Measurements from ENCODE around the gene PLXNB1. TPM values are rescaled to one million over a fixed set of nuclear protein-coding genes. Genes with fewer than 3 reads are reported as not detected.

Gene PLXNB1
- total and polyA plus RNA-seq, 2 of the 13 experiments (the other 11 are each of a cell fraction or from before 2014, with no cell fraction given): 86.0 to 143 TPM

GRCh38 chr3:48431224-48432029 lies 1.5 kb upstream of the PLXNB1 start (continued):
- TF ChIP-seq ZNF513 (CRISPR knock-in tag; conservative IDR thresholded peaks at IDR 0.05) (no peak), ZNF768 (CRISPR knock-in tag; IDR thresholded peaks at IDR 0.05) (0 out of 2 replicates have a peak, but pooled peaks have one; percentile 11), PHB2 (IDR thresholded peaks at IDR 0.05; ENCODE audit: partially characterized antibody) (no peak), SSRP1 (CRISPR knock-in tag; IDR thresholded peaks at IDR 0.05) (no peak; the same call in 1 of the 2 replicates), DNMT1 (CRISPR knock-in tag; IDR thresholded peaks at IDR 0.05) (no peak), TARDBP (CRISPR knock-in tag; IDR thresholded peaks at IDR 0.05) (peak; percentile 91), ZNF556 (CRISPR knock-in tag; IDR thresholded peaks at IDR 0.05; ENCODE audit: borderline replicate concordance) (no peak), MBD4 (IDR thresholded peaks at IDR 0.05; ENCODE audit: borderline replicate concordance, low read length) (no peak), HNF4A (CRISPR knock-in tag; IDR thresholded peaks at IDR 0.05) (peak; percentile 94), CBX1 (IDR thresholded peaks at IDR 0.05; ENCODE audit: low read depth) (no peak), FOXJ3 (CRISPR knock-in tag; IDR thresholded peaks at IDR 0.05; ENCODE audit: borderline replicate concordance) (peak; percentile 63; the same call in 1 of the 2 replicates), ZBED4 (CRISPR knock-in tag; IDR thresholded peaks at IDR 0.05; ENCODE audit: borderline replicate concordance) (peak; percentile 70; the same call in 1 of the 2 replicates), ZNF776 (CRISPR knock-in tag; IDR thresholded peaks at IDR 0.05) (no peak), ZNF350 (CRISPR knock-in tag; IDR thresholded peaks at IDR 0.05; ENCODE audit: borderline replicate concordance, low read depth) (peak; percentile 61; the same call in 1 of the 2 replicates), ZSCAN25 (CRISPR knock-in tag; IDR thresholded peaks at IDR 0.05) (peak; percentile 93), SATB2 (CRISPR knock-in tag; IDR thresholded peaks at IDR 0.05) (no peak), NR3C1 (CRISPR knock-in tag; IDR thresholded peaks at IDR 0.05) (no peak), ZNF678 (CRISPR knock-in tag; IDR thresholded peaks at IDR 0.05) (no peak), KDM5B (CRISPR knock-in tag; IDR thresholded peaks at IDR 0.05; ENCODE audit: borderline replicate concordance) (no peak)
- TF ChIP-seq, protein P1, sequence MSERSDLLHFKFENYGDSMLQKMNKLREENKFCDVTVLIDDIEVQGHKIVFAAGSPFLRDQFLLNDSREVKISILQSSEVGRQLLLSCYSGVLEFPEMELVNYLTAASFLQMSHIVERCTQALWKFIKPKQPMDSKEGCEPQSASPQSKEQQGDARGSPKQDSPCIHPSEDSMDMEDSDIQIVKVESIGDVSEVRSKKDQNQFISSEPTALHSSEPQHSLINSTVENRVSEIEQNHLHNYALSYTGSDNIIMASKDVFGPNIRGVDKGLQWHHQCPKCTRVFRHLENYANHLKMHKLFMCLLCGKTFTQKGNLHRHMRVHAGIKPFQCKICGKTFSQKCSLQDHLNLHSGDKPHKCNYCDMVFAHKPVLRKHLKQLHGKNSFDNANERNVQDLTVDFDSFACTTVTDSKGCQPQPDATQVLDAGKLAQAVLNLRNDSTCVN (CRISPR knock-in tag; IDR thresholded peaks at IDR 0.05; ENCODE audit: borderline replicate concordance): peak; percentile 65; the same call in 1 of the 2 replicates
- TF ChIP-seq, protein P2, sequence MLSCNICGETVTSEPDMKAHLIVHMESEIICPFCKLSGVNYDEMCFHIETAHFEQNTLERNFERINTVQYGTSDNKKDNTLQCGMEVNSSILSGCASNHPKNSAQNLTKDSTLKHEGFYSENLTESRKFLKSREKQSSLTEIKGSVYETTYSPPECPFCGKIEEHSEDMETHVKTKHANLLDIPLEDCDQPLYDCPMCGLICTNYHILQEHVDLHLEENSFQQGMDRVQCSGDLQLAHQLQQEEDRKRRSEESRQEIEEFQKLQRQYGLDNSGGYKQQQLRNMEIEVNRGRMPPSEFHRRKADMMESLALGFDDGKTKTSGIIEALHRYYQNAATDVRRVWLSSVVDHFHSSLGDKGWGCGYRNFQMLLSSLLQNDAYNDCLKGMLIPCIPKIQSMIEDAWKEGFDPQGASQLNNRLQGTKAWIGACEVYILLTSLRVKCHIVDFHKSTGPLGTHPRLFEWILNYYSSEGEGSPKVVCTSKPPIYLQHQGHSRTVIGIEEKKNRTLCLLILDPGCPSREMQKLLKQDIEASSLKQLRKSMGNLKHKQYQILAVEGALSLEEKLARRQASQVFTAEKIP (CRISPR knock-in tag; IDR thresholded peaks at IDR 0.05; ENCODE audit: borderline replicate concordance): no peak

Measured in HepG2 (cell line).